Germinal center (tissue), 1 donor: ENCODE data around the gene PNPLA7.
"Not testable (repeated sequence)": the region's sequence is repeated elsewhere in the genome, so short reads cannot be mapped to it uniquely, and the experiment has no call there.

Source experiments
- DNase-seq: peaks from one replicate; pipeline ENCODE4 v3.0.0; 2012; ENCODE audit warnings: mixed read lengths, low spot score

Gene PNPLA7

DNA sequence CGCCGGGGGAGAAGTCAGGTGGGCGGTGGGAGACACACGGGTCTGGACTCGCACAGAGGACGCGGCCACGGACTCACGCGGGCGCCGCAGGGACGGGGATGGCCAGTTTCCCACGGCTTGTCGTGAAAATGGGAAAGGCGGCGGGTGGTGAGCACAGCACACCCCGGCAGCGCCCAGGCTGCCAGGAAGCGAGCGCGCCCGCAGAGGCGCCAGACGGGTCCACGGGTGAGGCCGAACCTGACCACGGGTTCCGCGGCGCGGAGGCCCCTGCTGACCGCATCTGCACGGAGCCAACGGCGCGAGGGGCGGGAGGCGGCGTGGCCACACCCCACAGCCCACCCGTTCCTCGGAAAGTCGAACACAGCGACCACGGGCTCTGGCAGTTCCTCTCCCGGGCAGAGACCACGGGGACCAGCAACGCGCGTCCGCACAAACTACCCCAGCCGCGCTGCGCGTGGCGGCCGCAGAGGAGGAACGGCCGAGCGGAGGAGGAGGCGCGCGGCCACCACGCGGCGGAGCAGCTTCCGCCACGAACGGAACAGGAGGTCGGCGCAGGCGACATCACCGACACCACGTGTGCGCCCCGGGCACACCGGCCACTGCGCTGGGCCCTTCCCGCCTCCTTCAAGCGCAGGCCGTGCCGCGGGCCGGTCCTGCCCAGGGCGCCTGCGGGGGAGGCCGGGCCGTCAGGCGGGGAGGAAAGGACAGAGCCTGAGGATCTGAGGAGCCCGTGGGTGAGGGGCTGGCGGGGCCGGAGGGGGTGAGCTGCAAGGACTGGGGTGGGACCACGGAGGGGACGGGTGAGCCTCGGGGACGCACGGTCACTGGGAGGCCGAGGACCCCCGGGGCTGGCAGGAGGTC, 132.8 kb downstream of the PNPLA7 start:
- DNase-seq = no peak

- DNase-seq = no peak
These were observed 133.5 kb downstream of the PNPLA7 start for GRCh38 chr9:137416563-137417151.

GRCh38 chr9:137416006-137416562, 134.1 kb downstream of the PNPLA7 start:
- DNase-seq = no peak

DNA sequence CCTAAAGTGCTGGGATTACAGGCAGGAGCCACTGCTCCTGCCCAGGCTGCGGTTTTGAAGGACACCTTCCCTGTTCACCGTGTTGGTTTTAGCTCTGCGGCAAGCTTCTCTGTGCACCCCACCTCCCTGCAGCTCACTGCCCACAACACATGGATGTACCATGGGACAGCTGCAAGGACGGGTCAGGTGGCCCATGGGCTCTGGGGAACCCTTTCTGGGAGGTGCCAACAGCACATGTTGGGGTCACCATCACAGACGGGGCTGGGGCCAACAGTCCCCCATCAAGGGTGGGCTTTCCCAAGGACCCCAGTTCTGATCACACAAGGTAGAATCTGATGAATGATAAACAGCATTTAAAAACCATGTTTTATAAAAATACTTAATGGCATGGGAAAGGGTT, 134.8 kb downstream of the PNPLA7 start:
- DNase-seq = no peak

- DNase-seq = no peak
These were observed 137.8 kb downstream of the PNPLA7 start for GRCh38 chr9:137412431-137412830.

GRCh38 chr9:137411645-137412380, 138.4 kb downstream of the PNPLA7 start:
- no peak for DNase-seq

- no peak for DNase-seq
These were observed 138.9 kb downstream of the PNPLA7 start for GRCh38 chr9:137411260-137411644.

DNA sequence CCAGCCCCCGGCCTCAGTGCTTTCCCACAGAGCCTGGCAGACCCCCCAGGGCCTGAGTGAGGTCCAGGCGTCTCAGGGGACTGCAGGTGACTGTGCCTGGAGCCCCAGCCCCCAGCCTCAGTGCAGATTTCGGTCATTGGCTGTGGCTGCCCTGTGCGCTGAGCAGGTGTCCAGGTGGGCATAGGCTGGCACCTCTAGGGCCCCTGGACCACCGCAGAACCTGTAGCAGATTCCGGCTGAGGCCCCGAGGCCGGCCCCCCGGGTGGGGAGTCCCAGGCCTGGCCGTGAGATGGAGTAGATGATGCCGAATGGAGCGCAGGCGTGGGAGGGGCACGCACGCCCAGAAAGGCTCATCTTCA, 139.3 kb downstream of the PNPLA7 start:
- no peak for DNase-seq

DNA sequence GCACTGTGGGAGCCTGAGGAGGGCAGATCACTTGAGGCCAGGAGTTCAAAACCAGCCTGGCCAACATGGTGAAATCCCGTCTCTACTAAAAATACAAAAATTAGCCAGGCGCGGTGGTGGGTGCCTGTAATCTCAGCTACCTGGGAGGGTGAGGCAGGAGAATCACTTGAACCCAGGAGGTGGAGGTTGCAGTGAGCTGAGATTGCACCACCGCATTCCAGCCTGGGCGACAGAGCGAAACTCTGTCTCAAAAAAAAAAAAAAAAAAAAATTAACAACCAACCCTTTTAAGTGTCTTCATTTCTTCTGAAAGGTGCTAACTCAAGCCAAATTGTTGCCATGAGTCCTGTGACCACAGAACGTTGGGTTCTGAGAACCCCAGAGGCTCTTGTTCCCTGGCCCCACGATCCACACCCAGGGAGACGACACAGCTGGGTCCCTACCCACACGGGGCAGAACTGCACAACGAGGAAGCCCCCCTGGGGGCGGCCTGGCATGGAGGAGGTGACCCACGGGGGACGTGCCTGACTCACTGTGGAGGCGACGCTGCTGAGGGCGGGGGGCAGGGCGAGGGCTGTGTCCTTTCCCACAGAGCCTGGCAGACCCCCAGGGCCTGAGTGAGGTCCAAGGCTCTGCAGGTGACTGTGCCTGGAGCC, 139.8 kb downstream of the PNPLA7 start:
- not testable (repeated sequence) for DNase-seq
